Measurements from ENCODE around the gene BIRC2. TPM values are rescaled to one million over a fixed set of nuclear protein-coding genes. Genes with fewer than 3 reads are reported as not detected.

Gene BIRC2
- total and polyA plus RNA-seq, 9 of the 15 experiments (the other 6 are each of a cell fraction or from before 2014, with no cell fraction given): 14.3 to 45.9 (median 20.7) TPM

DNA sequence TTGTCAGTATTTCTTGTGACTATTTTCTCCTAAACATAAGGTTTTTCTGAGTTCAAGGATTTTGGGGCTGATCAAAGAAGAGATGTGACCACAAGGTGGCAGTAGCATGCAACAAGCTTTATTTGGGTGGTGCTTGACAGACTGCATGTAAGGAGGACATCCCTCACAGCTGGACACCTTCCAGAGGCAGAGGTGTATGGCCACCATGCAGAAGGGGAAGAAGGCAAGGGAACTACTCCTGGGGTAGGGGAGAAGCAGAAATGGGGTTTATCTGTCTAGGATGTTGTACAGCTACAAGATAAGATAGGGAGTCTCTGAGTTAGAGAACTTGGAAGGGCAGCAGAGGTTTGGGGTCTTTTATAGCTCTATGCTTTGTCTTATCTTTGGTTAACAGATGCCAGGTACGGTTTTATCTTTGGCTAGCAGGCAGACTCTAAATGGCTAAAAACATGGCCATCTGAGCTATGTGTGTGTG lies 5.1 kb upstream of the BIRC2 start (continued):
- TF ChIP-seq, protein P1, sequence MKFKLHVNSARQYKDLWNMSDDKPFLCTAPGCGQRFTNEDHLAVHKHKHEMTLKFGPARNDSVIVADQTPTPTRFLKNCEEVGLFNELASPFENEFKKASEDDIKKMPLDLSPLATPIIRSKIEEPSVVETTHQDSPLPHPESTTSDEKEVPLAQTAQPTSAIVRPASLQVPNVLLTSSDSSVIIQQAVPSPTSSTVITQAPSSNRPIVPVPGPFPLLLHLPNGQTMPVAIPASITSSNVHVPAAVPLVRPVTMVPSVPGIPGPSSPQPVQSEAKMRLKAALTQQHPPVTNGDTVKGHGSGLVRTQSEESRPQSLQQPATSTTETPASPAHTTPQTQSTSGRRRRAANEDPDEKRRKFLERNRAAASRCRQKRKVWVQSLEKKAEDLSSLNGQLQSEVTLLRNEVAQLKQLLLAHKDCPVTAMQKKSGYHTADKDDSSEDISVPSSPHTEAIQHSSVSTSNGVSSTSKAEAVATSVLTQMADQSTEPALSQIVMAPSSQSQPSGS (CRISPR knock-in tag; IDR thresholded peaks at IDR 0.05): no peak
- TF ChIP-seq EP300 (IDR thresholded peaks at IDR 0.05; ENCODE audit: low read length) (peak; percentile 93), ZNF75A (CRISPR knock-in tag; IDR thresholded peaks at IDR 0.05) (no peak), DPF2 (IDR thresholded peaks at IDR 0.05) (peak; percentile 99), PTRF (tag; IDR thresholded peaks at IDR 0.05) (no peak), NFATC3 (IDR thresholded peaks at IDR 0.05) (peak; percentile 82; the same call in 1 of the 2 replicates), ZNF165 (CRISPR knock-in tag; IDR thresholded peaks at IDR 0.05; ENCODE audit: borderline replicate concordance) (no peak), BCOR (IDR thresholded peaks at IDR 0.05) (peak; percentile 92), MAFK (IDR thresholded peaks at IDR 0.05; ENCODE audit: low read length) (no peak), FIP1L1 (IDR thresholded peaks at IDR 0.05; ENCODE audit: low read depth, low read length, poor library complexity, severe bottlenecking) (no peak), ILK (tag; IDR thresholded peaks at IDR 0.05; ENCODE audit: borderline replicate concordance, low read depth) (no peak), RAD21 (CRISPR knock-in tag; conservative IDR thresholded peaks at IDR 0.05 in 1 of 2, IDR thresholded peaks at IDR 0.05 in 1 of 2) (peak; percentile 81 to 88), SMARCA5 (IDR thresholded peaks at IDR 0.05) (no peak), ZNF253 (CRISPR knock-in tag; conservative IDR thresholded peaks at IDR 0.05) (no peak), FUS (optimal IDR thresholded peaks at IDR 0.05; ENCODE audit: low read depth, low read length) (no peak), MEF2A (IDR thresholded peaks at IDR 0.05; ENCODE audit: control insufficient read depth, low read depth, low read length) (peak; percentile 14; the same call in 1 of the 2 replicates), MCM2 (IDR thresholded peaks at IDR 0.05; ENCODE audit: low read depth) (no peak), ZZZ3 (IDR thresholded peaks at IDR 0.05) (0 out of 2 replicates have a peak, but pooled peaks have one; percentile 50), ZNF316 (IDR thresholded peaks at IDR 0.05) (no peak), SIN3B (IDR thresholded peaks at IDR 0.05; ENCODE audit: low read depth) (no peak), ZNF175 (CRISPR knock-in tag; IDR thresholded peaks at IDR 0.05; ENCODE audit: low read depth) (no peak), ELF1 (tag; IDR thresholded peaks at IDR 0.05) (0 out of 2 replicates have a peak, but pooled peaks have one; percentile 15)
- TF ChIP-seq, protein P2, sequence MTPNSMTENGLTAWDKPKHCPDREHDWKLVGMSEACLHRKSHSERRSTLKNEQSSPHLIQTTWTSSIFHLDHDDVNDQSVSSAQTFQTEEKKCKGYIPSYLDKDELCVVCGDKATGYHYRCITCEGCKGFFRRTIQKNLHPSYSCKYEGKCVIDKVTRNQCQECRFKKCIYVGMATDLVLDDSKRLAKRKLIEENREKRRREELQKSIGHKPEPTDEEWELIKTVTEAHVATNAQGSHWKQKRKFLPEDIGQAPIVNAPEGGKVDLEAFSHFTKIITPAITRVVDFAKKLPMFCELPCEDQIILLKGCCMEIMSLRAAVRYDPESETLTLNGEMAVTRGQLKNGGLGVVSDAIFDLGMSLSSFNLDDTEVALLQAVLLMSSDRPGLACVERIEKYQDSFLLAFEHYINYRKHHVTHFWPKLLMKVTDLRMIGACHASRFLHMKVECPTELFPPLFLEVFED (CRISPR knock-in tag; conservative IDR thresholded peaks at IDR 0.05): peak; percentile 72
- TF ChIP-seq, protein P3, sequence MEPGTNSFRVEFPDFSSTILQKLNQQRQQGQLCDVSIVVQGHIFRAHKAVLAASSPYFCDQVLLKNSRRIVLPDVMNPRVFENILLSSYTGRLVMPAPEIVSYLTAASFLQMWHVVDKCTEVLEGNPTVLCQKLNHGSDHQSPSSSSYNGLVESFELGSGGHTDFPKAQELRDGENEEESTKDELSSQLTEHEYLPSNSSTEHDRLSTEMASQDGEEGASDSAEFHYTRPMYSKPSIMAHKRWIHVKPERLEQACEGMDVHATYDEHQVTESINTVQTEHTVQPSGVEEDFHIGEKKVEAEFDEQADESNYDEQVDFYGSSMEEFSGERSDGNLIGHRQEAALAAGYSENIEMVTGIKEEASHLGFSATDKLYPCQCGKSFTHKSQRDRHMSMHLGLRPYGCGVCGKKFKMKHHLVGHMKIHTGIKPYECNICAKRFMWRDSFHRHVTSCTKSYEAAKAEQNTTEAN (CRISPR knock-in tag; IDR thresholded peaks at IDR 0.05): no peak
- TF ChIP-seq, protein P4, sequence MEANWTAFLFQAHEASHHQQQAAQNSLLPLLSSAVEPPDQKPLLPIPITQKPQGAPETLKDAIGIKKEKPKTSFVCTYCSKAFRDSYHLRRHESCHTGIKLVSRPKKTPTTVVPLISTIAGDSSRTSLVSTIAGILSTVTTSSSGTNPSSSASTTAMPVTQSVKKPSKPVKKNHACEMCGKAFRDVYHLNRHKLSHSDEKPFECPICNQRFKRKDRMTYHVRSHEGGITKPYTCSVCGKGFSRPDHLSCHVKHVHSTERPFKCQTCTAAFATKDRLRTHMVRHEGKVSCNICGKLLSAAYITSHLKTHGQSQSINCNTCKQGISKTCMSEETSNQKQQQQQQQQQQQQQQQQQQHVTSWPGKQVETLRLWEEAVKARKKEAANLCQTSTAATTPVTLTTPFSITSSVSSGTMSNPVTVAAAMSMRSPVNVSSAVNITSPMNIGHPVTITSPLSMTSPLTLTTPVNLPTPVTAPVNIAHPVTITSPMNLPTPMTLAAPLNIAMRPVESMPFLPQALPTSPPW (CRISPR knock-in tag; IDR thresholded peaks at IDR 0.05): peak; percentile 29; the same call in 1 of the 2 replicates

All from K562 (cell line).